Fibroblast of villous mesenchyme (primary cell): ENCODE data around the gene CPLX3. TPM values are rescaled to one million over a fixed set of nuclear protein-coding genes. Genes with fewer than 3 reads are reported as not detected.

Source experiments
- DNase-seq: peaks from one replicate; pipeline ENCODE4 v3.0.0-alpha.2; 2010; ENCODE audit warnings: low read depth
- H3K4me3 ChIP-seq: 2 replicates; pipeline ENCODE4 v1.5.1; 2011; ENCODE audit warnings: low read depth, mild to moderate bottlenecking, low read length
- total RNA-seq: library from RNA; depleted of rRNA; stranded (reverse); fragments of >200 nt; gene quantifications from 2 replicates; pipeline ENCODE4 v1.2.3, GENCODE V29; 2012
- TF ChIP-seq, protein P1 (sequence below): IDR thresholded peaks from 2 replicates; pipeline ENCODE4 v1.5.1; 2012; ENCODE audit warnings: low read depth, mild to moderate bottlenecking, low read length; ENCODE audit not compliant: insufficient read depth

CPLX3 gene
- total RNA-seq, 1 donor, result not detected

DNA sequence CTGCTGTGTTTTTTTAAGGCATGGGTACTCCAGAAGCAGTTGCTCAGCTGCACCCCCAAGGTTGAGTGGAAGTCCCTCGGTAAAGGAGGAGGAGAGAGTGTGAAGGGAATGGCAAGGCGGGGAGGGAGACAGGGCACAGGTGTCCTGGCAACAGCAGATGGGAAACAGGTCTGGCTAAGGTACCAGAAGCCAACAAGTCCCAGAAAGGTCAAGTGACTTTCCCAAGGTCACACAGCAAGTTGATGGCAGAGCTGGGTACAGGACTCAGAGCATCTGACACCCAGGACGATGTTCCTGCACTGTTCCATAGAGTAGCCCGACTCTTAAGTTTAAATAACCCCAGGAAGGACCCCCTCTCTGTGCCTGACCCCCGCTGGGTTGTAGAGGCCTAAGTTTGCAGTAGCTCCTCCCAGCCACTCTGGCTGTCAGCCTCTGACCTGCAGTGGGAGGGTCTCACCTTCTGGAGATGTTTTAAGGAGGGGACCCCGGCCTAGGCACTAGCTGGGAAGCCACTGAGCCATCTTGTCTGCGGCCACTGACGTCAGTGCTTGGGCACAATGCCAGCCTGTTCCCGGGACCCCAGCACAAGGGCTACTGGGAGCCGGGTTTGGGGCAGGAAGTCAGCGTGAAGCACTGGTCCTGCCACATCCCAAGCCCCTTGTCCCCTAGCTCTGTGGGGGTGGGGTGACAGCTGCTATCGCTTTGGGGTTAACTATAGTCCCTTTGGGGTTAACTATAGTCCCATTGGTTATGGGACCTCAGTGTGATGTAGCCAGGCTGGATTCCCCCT, 34.0 kb upstream of the CPLX3 start:
- no peak for DNase-seq
- TF ChIP-seq, protein P1, sequence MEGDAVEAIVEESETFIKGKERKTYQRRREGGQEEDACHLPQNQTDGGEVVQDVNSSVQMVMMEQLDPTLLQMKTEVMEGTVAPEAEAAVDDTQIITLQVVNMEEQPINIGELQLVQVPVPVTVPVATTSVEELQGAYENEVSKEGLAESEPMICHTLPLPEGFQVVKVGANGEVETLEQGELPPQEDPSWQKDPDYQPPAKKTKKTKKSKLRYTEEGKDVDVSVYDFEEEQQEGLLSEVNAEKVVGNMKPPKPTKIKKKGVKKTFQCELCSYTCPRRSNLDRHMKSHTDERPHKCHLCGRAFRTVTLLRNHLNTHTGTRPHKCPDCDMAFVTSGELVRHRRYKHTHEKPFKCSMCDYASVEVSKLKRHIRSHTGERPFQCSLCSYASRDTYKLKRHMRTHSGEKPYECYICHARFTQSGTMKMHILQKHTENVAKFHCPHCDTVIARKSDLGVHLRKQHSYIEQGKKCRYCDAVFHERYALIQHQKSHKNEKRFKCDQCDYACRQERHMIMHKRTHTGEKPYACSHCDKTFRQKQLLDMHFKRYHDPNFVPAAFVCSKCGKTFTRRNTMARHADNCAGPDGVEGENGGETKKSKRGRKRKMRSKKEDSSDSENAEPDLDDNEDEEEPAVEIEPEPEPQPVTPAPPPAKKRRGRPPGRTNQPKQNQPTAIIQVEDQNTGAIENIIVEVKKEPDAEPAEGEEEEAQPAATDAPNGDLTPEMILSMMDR, result no peak
- no peak overlapping the region for H3K4me3 ChIP-seq

DNA sequence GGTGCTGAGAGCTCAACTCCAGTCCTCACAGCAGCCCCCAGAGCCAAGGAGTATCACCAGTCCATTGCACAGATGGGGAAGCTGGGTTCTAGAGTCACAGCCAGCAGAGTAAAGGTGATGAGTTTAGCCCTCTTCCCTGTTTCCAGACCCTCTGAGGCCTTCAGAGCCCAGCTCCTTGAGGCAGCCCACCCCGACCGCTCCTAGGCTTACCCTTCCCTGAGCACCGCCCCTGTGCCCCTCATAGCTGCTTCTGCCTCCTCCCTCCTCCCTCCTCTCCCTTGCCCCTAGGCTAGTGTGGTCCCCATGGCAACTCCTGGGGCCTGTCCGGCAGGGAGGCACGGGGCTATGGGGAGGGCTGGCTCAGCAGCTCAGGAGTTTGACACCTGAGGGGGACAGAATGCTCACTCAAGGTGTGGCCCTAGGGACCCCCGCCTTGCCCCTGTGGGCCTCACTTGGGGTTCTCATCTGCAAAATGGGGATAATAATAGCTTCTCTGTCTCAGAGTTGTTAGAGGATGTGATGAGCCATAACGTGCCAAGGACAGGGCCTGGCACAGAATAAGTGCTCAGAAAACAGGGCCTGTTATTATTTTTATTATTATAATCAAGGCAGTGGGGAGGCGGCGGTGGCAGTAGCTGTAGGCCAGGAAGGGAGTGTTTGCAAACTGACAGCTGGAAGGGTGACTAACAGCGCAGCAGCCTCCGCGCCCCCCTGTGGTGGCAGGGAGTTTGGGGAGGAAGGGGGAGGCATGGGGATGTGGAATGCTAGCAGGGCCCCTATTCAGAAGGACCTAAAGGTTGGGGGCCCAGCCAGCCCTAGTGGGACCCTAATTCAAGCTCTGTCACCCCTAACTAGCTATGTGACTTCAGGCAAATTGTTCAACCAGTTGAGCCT, 33.0 kb upstream of the CPLX3 start:
- TF ChIP-seq, protein P1, result peak; percentile 17
- H3K4me3 ChIP-seq, result no peak overlapping the region
- DNase-seq, result no peak

DNA sequence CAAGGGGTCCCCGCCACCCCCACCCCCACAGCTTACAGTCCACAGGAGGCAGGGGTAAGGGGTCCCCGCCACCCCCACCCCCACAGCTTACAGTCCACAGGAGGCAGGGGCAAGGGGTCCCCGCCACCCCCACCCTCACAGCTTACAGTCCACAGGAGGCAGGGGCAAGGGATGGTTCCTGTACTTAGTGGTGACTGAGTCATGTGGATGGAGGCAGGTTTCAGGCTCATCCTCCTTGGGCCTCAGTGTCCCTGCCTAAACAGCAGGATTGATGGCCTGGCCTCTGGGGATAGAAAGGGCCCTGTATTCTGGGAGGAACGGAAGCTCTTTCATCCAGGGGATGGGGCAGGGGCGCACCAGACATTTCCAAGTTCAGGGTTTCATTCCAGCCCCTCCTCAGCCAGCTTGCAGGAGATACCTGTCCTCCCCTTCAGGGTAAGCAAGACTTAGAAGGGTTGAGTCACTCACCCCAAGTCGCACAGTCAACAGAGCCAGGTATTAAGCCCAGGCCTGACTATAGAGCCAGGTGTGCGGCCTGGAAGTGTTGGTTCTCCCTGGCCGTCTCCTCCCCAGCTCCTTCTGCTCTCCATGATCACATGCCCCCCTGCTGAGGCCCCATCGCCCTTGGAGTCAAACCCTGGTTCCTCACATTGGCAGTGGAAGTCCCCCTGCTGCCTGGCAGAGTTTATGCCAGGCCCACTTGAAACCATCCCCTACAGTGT, 32.0 kb upstream of the CPLX3 start:
- no peak overlapping the region for H3K4me3 ChIP-seq
- no peak for DNase-seq
- TF ChIP-seq, protein P1, result no peak

DNA sequence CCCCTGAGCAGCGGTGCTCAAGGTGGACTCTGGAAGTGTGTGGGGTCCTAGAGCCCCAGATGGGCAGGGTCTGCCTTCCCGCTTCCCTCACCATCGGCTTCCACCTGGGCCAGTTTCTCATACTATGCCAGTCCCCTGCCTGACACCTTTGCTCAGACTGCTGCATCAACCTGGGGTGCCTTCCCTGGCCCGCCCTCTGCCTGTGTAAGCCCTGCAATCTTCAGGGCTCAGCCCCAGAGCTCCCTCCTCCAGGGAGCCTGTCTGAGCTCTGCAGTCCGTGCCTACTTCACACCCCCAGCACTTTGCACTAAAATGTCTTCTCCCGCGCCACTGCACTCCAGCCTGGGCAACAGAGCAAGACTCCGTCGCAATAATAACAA, 31.5 kb upstream of the CPLX3 start:
- DNase-seq, result no peak
- H3K4me3 ChIP-seq, result no peak overlapping the region
- TF ChIP-seq, protein P1, result no peak

DNA sequence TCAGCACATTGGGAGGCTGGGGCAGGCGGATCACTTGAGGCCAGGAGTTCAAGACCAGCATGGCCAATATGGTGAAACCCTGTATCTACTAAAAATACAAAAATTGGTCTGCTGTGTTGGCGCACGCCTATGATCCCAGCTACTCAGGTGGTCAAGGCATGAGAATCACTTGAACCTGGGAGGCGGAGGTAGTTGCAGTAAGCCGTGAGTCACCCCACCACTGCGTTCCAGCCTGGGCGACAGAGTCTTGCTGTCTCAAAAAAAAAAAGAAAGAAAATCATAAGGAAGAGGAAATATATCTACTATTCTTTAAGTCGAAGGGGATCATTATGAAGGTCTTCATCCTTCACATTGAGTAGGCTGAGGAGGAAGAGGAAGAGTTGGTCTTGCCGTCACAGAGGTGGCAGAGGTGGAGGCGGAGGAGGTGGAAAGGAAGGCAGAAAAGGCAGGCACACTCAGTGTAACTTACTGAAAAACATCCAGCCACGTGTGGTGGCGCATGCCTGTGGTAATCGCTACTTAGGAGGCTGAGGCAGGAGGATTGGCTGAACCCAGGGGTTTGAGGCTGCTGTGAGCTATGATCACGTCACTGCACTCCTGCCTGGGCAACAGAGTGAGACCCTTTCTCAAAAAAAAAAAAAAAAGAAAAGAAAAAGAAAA, 30.3 kb upstream of the CPLX3 start:
- DNase-seq, result no peak
- TF ChIP-seq, protein P1, result no peak
- H3K4me3 ChIP-seq, result no peak overlapping the region
